H4 (cell line): ENCODE results near the gene ABT1. TPM values are rescaled to one million over a fixed set of nuclear protein-coding genes. Genes with fewer than 3 reads are reported as not detected.

Experiments used
- DNase-seq: peaks from one replicate; pipeline ENCODE4 v3.0.0-alpha.2; 2015; ENCODE audit warnings: low spot score
- total RNA-seq: library from RNA; depleted of rRNA; stranded (reverse); fragments of >200 nt; shearing (Covaris generic); gene quantifications from 2 replicates; pipeline ENCODE4 v1.2.3, GENCODE V29; 2014; rRNA removed

Gene ABT1
- total RNA-seq, 1 experiment from 2014 or later: 15.0 TPM

GRCh38 chr6:26602262-26602661 is 5.5 kb downstream of the ABT1 start:
- DNase-seq: no peak

DNA sequence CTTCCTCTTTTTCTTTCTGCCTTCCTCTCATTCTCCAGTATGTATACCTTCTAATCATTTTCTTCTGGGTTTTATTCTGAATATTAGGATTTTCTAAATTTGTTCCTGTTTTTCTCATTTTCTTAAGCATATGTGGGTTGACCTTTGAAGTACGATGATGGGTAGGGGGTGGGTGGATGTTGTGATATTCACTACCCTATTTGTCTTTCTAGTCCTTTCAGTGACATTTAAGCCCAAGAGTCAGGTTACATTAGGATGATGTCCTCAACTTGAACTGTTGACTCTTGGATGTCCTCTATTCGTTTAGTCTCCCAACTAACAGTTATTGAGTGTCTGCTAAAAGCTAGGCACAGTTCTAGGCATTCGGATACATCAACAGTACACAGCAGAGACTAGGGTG is 7.3 kb downstream of the ABT1 start:
- DNase-seq: no peak

DNA sequence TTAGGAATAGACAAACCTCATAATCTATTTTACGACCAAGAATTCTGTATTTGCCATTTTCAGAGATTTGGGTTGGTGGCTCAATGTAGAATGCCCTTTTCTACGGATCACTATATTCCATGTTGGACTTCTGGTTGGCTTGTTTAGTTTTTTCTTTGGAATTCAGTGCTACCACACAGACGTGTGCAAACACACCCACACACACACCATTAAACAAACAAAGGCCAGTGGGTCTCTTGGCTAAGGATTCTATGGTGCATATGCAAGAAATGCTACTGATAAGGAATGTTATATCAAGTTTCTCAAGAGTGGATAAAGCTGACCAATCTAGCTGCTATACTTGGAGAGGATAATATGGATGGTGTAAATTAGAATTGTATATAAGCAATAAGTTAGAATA is 8.0 kb downstream of the ABT1 start:
- no peak for DNase-seq

- peak; percentile 46 for DNase-seq
Measured at GRCh38 chr6:26607434-26608230, 10.9 kb downstream of the ABT1 start.

DNA sequence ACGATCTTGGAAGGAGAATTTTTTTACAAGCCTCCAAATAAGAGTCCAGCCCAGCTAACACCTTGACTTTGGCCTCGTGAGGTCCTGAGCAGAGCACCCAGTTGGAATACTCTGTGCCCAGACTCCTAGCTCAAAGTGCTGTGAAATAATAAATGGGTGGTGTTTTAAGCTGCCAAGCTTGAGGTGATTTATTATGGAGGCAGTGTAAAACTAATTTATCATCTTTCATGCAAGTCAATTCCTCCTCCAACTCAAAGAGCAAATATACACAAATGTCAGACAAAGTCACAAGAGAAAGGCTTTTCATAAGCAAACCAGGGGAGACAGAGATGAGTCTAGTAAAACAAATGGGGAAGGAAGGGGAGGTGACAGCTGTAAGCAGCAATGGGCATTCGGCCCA is 12.7 kb downstream of the ABT1 start:
- no peak for DNase-seq

DNA sequence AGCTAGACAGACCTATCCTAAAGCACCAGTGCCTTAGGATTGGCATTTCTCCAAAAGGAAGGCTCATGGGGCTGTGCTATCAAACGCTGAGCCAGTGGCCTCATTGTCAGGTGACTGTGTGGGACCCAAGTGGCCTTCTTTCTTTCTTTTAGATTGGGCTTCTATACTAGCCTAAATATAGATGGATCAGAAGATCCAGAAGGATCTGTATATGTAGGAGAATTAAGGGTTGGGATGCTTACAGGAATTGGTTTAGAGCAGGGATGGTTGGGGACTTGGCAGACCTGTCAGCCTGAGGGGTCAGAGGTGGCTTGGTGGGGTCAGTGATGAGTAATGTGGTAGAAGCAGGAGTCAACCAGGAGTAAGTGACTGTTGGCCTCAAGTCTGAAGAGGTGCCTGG is 14.8 kb downstream of the ABT1 start:
- no peak for DNase-seq

- DNase-seq: no peak
Measured at GRCh38 chr6:26613201-26613600, 16.4 kb downstream of the ABT1 start.

DNA sequence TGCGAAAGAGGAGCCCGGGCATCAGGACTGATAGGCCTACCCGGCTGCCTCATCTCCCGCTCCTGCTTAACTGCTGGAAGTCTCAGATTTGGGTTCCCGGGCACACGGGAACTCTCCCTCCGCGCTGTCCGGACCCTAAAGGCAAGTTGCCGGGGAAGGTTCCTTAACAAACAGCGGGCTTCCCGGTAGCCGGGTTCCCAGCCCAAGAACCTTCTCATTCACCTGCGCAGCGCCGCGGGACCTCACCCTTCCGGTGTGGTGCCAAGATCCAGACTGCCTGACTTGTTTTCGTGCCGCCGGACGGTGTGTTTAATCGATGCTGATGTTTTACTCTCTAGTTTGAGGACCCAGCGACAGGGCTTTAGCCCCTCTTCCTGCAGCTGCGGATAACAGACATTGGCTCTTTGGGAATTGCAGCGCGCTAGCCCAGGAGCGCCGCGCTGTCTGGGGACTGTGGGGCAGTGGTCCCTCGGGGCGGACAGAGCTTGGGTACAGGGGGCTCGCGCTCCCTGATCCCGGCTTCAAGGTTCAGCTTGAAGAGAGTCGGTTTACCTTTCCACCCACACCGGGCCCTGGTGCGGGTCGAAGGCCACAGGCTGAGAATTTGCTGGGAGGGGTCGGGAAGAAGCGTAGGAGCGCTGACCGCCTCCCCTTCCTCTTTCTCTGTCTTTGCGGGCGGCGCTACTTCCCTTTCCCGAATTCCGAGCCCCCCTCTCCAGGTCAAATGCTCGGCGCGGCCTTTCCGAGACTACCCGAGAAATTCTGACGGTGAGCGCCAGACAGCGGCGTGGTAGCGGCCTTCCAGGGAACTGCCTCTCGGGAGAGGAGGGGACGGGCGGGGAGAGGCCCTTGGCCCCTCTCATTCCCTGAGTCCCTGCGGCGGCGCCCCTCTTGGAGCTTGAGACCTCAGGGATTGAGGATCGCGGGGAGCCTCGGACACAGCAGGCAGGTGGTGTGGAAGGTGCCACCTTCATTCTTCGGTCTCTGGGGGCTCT is 17.2 kb downstream of the ABT1 start:
- DNase-seq: no peak

DNA sequence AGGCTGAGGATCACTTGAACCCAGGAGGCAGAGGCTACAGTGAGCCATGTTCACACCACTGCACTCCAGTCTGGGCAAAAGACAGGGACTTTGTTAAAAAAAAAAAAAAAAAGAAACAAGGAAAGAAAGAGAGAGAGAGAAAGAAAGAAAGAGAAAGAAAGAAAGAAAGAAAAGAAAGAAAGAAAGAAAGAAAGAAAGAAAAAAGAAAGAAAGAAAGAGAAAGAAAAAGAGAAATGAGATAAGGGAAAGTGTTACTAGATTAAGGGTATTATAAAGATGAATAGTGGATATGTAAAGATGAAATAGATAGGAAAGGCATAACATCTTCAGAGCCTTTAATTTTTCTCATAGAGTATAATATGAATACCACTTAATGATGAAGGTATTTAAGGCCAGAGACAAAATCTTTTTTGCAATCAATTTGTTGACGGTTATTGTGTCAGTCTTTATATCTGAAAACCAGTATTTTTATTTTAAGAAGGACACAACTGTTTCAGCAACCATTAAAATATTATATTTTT is 26.6 kb downstream of the ABT1 start:
- no peak for DNase-seq

DNA sequence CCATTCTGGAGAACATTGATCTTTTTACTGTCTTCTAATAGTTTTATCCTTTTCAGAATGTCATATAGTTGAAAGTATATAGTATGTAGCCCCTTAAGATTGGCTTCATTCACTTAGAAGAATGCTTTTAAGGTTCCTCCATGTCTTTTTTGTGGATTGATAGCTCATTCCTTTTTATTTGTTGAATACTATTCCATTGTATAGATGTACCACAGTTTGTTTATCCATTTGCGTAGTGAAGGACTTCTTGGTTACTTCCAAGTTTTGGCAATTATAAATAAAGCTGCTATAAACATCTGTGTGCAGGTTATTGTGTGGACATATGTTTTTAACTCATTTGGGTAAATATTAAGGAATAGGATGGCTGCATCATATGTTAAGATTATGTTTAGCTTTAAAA is 27.8 kb downstream of the ABT1 start:
- DNase-seq: no peak

GRCh38 chr6:26627843-26628242 is 31.1 kb downstream of the ABT1 start:
- DNase-seq: no peak

DNA sequence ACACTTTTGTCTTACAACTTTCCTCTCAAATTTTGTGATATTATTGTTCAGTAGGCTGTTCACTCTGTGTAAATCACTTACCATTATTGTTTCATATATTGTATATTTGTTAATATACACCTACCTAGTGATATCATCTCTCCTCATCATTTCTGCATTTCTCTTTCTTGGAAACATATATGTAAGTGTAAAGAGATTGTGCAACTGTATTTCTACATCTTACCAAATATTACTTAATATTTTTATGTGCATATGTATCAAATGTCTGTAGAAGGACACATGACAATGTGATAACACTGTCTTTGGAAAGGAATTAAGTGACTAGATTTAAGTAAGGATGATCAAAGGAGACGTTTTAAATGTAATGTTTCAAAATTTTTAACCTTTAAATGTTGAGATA is 32.6 kb downstream of the ABT1 start:
- DNase-seq: no peak

GRCh38 chr6:26640806-26641205 is 44.1 kb downstream of the ABT1 start:
- DNase-seq: no peak

DNA sequence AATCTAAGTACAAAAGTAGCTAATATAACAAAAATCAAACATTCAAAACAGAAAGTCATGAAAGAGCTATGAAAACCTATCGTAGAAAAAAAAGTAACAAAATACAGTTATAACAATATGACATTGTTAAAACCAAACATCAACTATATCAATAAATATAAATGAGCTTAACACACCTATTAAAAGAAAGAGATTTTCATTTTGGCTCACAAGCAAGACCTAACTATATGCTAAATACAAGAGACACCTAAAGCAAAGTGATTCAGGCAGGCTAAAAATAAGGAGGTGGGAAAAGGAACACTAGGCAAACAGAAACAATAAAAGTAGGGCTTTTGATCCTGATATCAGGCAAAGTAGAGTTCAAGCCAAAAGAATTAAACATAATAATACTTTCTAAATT is 49.3 kb downstream of the ABT1 start:
- no peak for DNase-seq

Other genes starting within 250 kb of the ABT1 start
- 29.6 and 32.0 TPM in 2 replicates for gene BTN3A2, start 231.8 kb upstream of the ABT1 start, total RNA-seq
- gene BTN2A2, start 213.8 kb upstream of the ABT1 start, total RNA-seq: 3.6 and 6.2 TPM in 2 replicates
- gene BTN3A1, start 194.7 kb upstream of the ABT1 start, total RNA-seq: 26.6 and 29.0 TPM in 2 replicates
- gene BTN3A3, start 156.4 kb upstream of the ABT1 start, total RNA-seq: 15.3 and 20.6 TPM in 2 replicates
- gene BTN2A1, start 139.0 kb upstream of the ABT1 start, total RNA-seq: 7.4 and 10.4 TPM in 2 replicates
- not detected in 2 replicates for gene BTN1A1, start 96.7 kb upstream of the ABT1 start, total RNA-seq
- gene HMGN4, start 58.6 kb upstream of the ABT1 start, total RNA-seq: 88.8 and 104 TPM in 2 replicates
- gene ZNF322, start 62.8 kb downstream of the ABT1 start, total RNA-seq: 10.4 and 17.1 TPM in 2 replicates